HepG2 (cell line): ENCODE measurements around the gene DDX23. TPM values are rescaled to one million over a fixed set of nuclear protein-coding genes. Genes with fewer than 3 reads are reported as not detected.
A peak's percentile ranks its signal among the peaks of the same experiment; 100 is the strongest.

Experiments
- ATF7-NPFF ChIP-seq: sonication (generic); formaldehyde crosslinking; IDR thresholded peaks from 2 replicates; pipeline ENCODE4 v1.8.1; 2023; ENCODE audit warnings: mild to moderate bottlenecking, low read depth, missing genetic modification reagents, moderate library complexity
- BCLAF1 ChIP-seq: fragments of 450-650 bp; IDR thresholded peaks from 2 replicates; pipeline ENCODE4 v1.6.1; 2017; ENCODE audit warnings: mild to moderate bottlenecking
- CAMTA2 ChIP-seq: sonication (generic); formaldehyde crosslinking; IDR thresholded peaks from 2 replicates; pipeline ENCODE4 v1.4.0; 2020; ENCODE audit warnings: mild to moderate bottlenecking, missing genetic modification reagents, borderline replicate concordance
- CTCF ChIP-seq: sonication (generic); formaldehyde crosslinking; IDR thresholded peaks from 2 replicates; pipeline ENCODE4 v1.5.0; 2020; ENCODE audit warnings: mild to moderate bottlenecking, missing genetic modification reagents, moderate library complexity
- EED ChIP-seq: sonication (generic); formaldehyde crosslinking; IDR thresholded peaks from 2 replicates; pipeline ENCODE4 v1.5.0; 2020; ENCODE audit warnings: mild to moderate bottlenecking, missing genetic modification reagents
- FOSL1 ChIP-seq: sonication (generic); formaldehyde crosslinking; IDR thresholded peaks from 2 replicates; pipeline ENCODE4 v1.9.0; 2021; ENCODE audit warnings: missing genetic modification reagents, borderline replicate concordance
- IKZF1 ChIP-seq: fragments of 450-650 bp; IDR thresholded peaks from 2 replicates; pipeline ENCODE4 v1.7.1; 2016
- JARID2 ChIP-seq: sonication (generic); formaldehyde crosslinking; IDR thresholded peaks from 2 replicates; pipeline ENCODE4 v1.8.1; 2023; ENCODE audit warnings: missing genetic modification reagents, inconsistent platforms; ENCODE audit not compliant: insufficient replicate concordance
- JDP2 ChIP-seq: sonication (generic); formaldehyde crosslinking; IDR thresholded peaks from 2 replicates; pipeline ENCODE4 v1.8.1; 2022; ENCODE audit warnings: missing genetic modification reagents, borderline replicate concordance
- KLF12 ChIP-seq: sonication (generic); formaldehyde crosslinking; IDR thresholded peaks from 2 replicates; pipeline ENCODE4 v1.4.0; 2020; ENCODE audit warnings: missing genetic modification reagents, borderline replicate concordance
- KMT2B ChIP-seq: IDR thresholded peaks from 2 replicates; pipeline ENCODE4 v1.6.1; 2016; ENCODE audit warnings: missing genetic modification reagents, missing compliant biosample characterization
- MED1 ChIP-seq: sonication (generic); formaldehyde crosslinking; IDR thresholded peaks from 2 replicates; pipeline ENCODE4 v1.4.0; 2020; ENCODE audit warnings: missing genetic modification reagents
- NFYB ChIP-seq: sonication (generic); formaldehyde crosslinking; IDR thresholded peaks from 2 replicates; pipeline ENCODE4 v1.4.0; 2020; ENCODE audit warnings: missing genetic modification reagents
- PITX1 ChIP-seq: sonication (generic); formaldehyde crosslinking; IDR thresholded peaks from 2 replicates; pipeline ENCODE4 v1.5.1; 2020; ENCODE audit warnings: mild to moderate bottlenecking, missing genetic modification reagents
- PREB ChIP-seq: sonication (generic); formaldehyde crosslinking; IDR thresholded peaks from 2 replicates; pipeline ENCODE4 v1.4.0; 2020; ENCODE audit warnings: missing genetic modification reagents
- SATB2 ChIP-seq: sonication (generic); formaldehyde crosslinking; IDR thresholded peaks from 2 replicates; pipeline ENCODE4 v1.5.0; 2020; ENCODE audit warnings: missing genetic modification reagents
- SRY ChIP-seq: sonication (generic); formaldehyde crosslinking; IDR thresholded peaks from 2 replicates; pipeline ENCODE4 v1.8.0; 2022; ENCODE audit warnings: mild to moderate bottlenecking, missing genetic modification reagents
- WIZ ChIP-seq: sonication (generic); formaldehyde crosslinking; IDR thresholded peaks from 2 replicates; pipeline ENCODE4 v1.5.1; 2020; ENCODE audit warnings: mild to moderate bottlenecking, missing genetic modification reagents
- XBP1 ChIP-seq: sonication (generic); formaldehyde crosslinking; IDR thresholded peaks from 2 replicates; pipeline ENCODE4 v1.5.0; 2020; ENCODE audit warnings: missing genetic modification reagents
- YY1 ChIP-seq: IDR thresholded peaks from 2 replicates; pipeline ENCODE4 v1.6.1; 2011; ENCODE audit warnings: low read length, low read depth, moderate library complexity, mild to moderate bottlenecking; ENCODE audit not compliant: insufficient read depth, insufficient replicate concordance
- ZFP37 ChIP-seq: sonication (generic); formaldehyde crosslinking; IDR thresholded peaks from 2 replicates; pipeline ENCODE4 v1.4.0; 2020; ENCODE audit warnings: missing genetic modification reagents, borderline replicate concordance
- ZNF256 ChIP-seq: sonication (generic); formaldehyde crosslinking; conservative IDR thresholded peaks from 2 replicates; pipeline ENCODE4 v1.4.0; 2020; ENCODE audit warnings: missing genetic modification reagents
- ZNF326 ChIP-seq: sonication (generic); formaldehyde crosslinking; IDR thresholded peaks from 2 replicates; pipeline ENCODE4 v1.4.0; 2020; ENCODE audit warnings: missing genetic modification reagents, borderline replicate concordance
- ZNF766 ChIP-seq: sonication (generic); formaldehyde crosslinking; IDR thresholded peaks from 2 replicates; pipeline ENCODE4 v1.5.0; 2020; ENCODE audit warnings: missing genetic modification reagents, borderline replicate concordance
- ZNF776 ChIP-seq: sonication (generic); formaldehyde crosslinking; IDR thresholded peaks from 2 replicates; pipeline ENCODE4 v1.4.0; 2020; ENCODE audit warnings: mild to moderate bottlenecking, missing genetic modification reagents
- ZNF788 ChIP-seq: sonication (generic); formaldehyde crosslinking; IDR thresholded peaks from 2 replicates; pipeline ENCODE4 v1.5.0; 2020; ENCODE audit warnings: mild to moderate bottlenecking, missing genetic modification reagents, borderline replicate concordance
- polyA plus RNA-seq, 8 experiments: library from polyadenylated mRNA; depleted of rRNA in 3 of 8; stranded (reverse) in 7 of 8; unstranded in 1 of 8; fragments of >200 nt; fragmentation: Illumina TruSeq in 4 of 8; extraction: Trizol in 4 of 8; gene quantifications; 2 replicates each; pipeline versions ENCODE4 v1.2.1 to v1.2.3, GENCODE V29; 2011 to 2016; ENCODE audit warnings: low read depth in 4 of 8, missing spikeins in 1 of 8, mixed read lengths in 1 of 8; ENCODE audit not compliant: insufficient read depth in 1 of 8
- total RNA-seq, 5 experiments: library from RNA; depleted of rRNA; stranded (reverse); fragments of >200 nt; fragmentation: Illumina TruSeq; extraction: Trizol; gene quantifications; 2 replicates each; pipeline ENCODE4 v1.2.3, GENCODE V29; 2016; ENCODE audit warnings: low read depth in 1 of 5

Gene DDX23
- total and polyA plus RNA-seq, 2 of the 13 experiments (the other 11 are each of a cell fraction or from before 2014, with no cell fraction given): 35.7 to 90.0 TPM

- TF ChIP-seq ZFP37 (no peak), ZNF256 (CRISPR knock-in tag) (no peak), PREB (no peak), NFYB (no peak), CAMTA2 (CRISPR knock-in tag) (peak; percentile 76; the same call in 1 of the 2 replicates), MED1 (CRISPR knock-in tag) (peak; percentile 68; the same call in 1 of the 2 replicates), ZNF776 (peak; percentile 89), JARID2 (CRISPR knock-in tag) (no peak), YY1 (peak; percentile 66), KLF12 (CRISPR knock-in tag) (no peak), PITX1 (CRISPR knock-in tag) (no peak), ATF7-NPFF (CRISPR knock-in tag) (peak; percentile 92; the same call in 1 of the 2 replicates), EED (CRISPR knock-in tag) (no peak), WIZ (CRISPR knock-in tag) (no peak), JDP2 (CRISPR knock-in tag) (no peak), ZNF766 (0 out of 2 replicates have a peak, but pooled peaks have one; percentile 57), CTCF (peak; percentile 95), IKZF1 (no peak), SATB2 (no peak), BCLAF1 (no peak), XBP1 (CRISPR knock-in tag) (no peak), KMT2B (CRISPR knock-in tag) (no peak; the same call in 1 of the 2 replicates), SRY (CRISPR knock-in tag) (0 out of 2 replicates have a peak, but pooled peaks have one; percentile 49), ZNF788 (peak; percentile 46; the same call in 1 of the 2 replicates), ZNF326 (CRISPR knock-in tag) (no peak), FOSL1 (no peak)
These were observed 37.5 kb downstream of the DDX23 start (continued) for GRCh38 chr12:48814262-48815125.
